Trophoblast cell (in vitro differentiated cells and primary cell): ENCODE results near the gene LPCAT3.

ENCODE experiments used
- DNase-seq, 2 donors: peaks; one replicate each; pipeline ENCODE4 v3.0.0-alpha.2; 2016
- H2AFZ ChIP-seq: 2 replicates; pipeline ENCODE4 v1.6.1; 2013; ENCODE audit warnings: low read length, moderate library complexity, mild to moderate bottlenecking; ENCODE audit not compliant: insufficient read depth, poor library complexity
- H2AK5ac ChIP-seq: 2 replicates; pipeline ENCODE4 v1.6.1; 2013; ENCODE audit warnings: mild to moderate bottlenecking, low read length
- H2BK120ac ChIP-seq: 2 replicates; pipeline ENCODE4 v1.6.1; 2013; ENCODE audit warnings: low read length, mild to moderate bottlenecking, moderate library complexity; ENCODE audit not compliant: insufficient read depth, poor library complexity
- H2BK12ac ChIP-seq: 2 replicates; pipeline ENCODE4 v1.6.1; 2013; ENCODE audit warnings: mild to moderate bottlenecking, low read length, moderate library complexity
- H2BK5ac ChIP-seq: 2 replicates; pipeline ENCODE4 v1.6.1; 2013; ENCODE audit warnings: low read length, low read depth, moderate library complexity, mild to moderate bottlenecking; ENCODE audit not compliant: poor library complexity
- H3K14ac ChIP-seq: 2 replicates; pipeline ENCODE4 v1.6.1; 2013; ENCODE audit warnings: mild to moderate bottlenecking, low read length
- H3K18ac ChIP-seq: 2 replicates; pipeline ENCODE4 v1.6.1; 2013; ENCODE audit warnings: mild to moderate bottlenecking, low read length
- H3K23ac ChIP-seq: 2 replicates; pipeline ENCODE4 v1.6.1; 2013; ENCODE audit warnings: low read length
- H3K27ac ChIP-seq: 2 replicates; pipeline ENCODE4 v1.5.1; 2013; ENCODE audit warnings: low read depth, mild to moderate bottlenecking, inconsistent platforms, low read length, moderate library complexity
- H3K27me3 ChIP-seq: 2 replicates; pipeline ENCODE4 v1.6.1; 2013; ENCODE audit warnings: inconsistent platforms, mild to moderate bottlenecking, low read length, moderate library complexity; ENCODE audit not compliant: insufficient read depth
- H3K36me3 ChIP-seq, 2 experiments: 1 replicate in 1 of 2; 2 replicates in 1 of 2; pipeline ENCODE4 v1.6.1; 2013; ENCODE audit warnings: low read length in 2 of 2, mild to moderate bottlenecking in 2 of 2, moderate library complexity in 1 of 2; ENCODE audit not compliant: insufficient read depth in 2 of 2, control insufficient read depth in 1 of 2
- H3K4ac ChIP-seq: 2 replicates; pipeline ENCODE4 v1.6.1; 2013; ENCODE audit warnings: low read depth, mild to moderate bottlenecking, low read length, moderate library complexity
- H3K4me1 ChIP-seq, 2 experiments: 1 replicate in 1 of 2; 2 replicates in 1 of 2; pipeline ENCODE4 v1.6.1; 2013; ENCODE audit warnings: low read length in 2 of 2, mild to moderate bottlenecking in 2 of 2, moderate library complexity in 1 of 2; ENCODE audit not compliant: insufficient read depth in 2 of 2, control insufficient read depth in 1 of 2
- H3K4me2 ChIP-seq: 2 replicates; pipeline ENCODE4 v1.6.1; 2013; ENCODE audit warnings: inconsistent platforms, mild to moderate bottlenecking, low read length, moderate library complexity
- H3K4me3 ChIP-seq: 2 replicates; pipeline ENCODE4 v1.5.1; 2013; ENCODE audit warnings: mild to moderate bottlenecking, low read depth, low read length, inconsistent platforms
- H3K79me1 ChIP-seq: one replicate; pipeline ENCODE4 v1.6.1; 2013; ENCODE audit warnings: low read length
- H3K79me2 ChIP-seq: 2 replicates; pipeline ENCODE4 v1.6.1; 2013; ENCODE audit warnings: low read length, mild to moderate bottlenecking; ENCODE audit not compliant: control insufficient read depth, insufficient read depth, poor library complexity
- H3K9ac ChIP-seq: 2 replicates; pipeline ENCODE4 v1.6.1; 2013; ENCODE audit warnings: mild to moderate bottlenecking, low read length
- H3K9me3 ChIP-seq: 2 replicates; pipeline ENCODE4 v1.6.1; 2013; ENCODE audit warnings: low read depth, mild to moderate bottlenecking, control low read depth, inconsistent platforms, low read length; ENCODE audit not compliant: insufficient read depth
- H4K12ac ChIP-seq: 2 replicates; pipeline ENCODE4 v1.6.1; 2013; ENCODE audit warnings: low read depth, mild to moderate bottlenecking, low read length, moderate library complexity
- H4K8ac ChIP-seq: 2 replicates; pipeline ENCODE4 v1.6.1; 2013; ENCODE audit warnings: low read depth, mild to moderate bottlenecking, low read length, moderate library complexity
- H4K91ac ChIP-seq: one replicate; pipeline ENCODE4 v1.6.1; 2013; ENCODE audit warnings: low read depth, mild to moderate bottlenecking, low read length, moderate library complexity
- WGBS: extraction: QIAGEN DNeasy Blood & Tissue Kit; methylation state at CpG from one replicate; pipeline ENCODE4 v1.1.7; 2013; ENCODE audit warnings: missing lambda C conversion rate; ENCODE audit not compliant: insufficient read length, insufficient coverage; ENCODE audit errors: extremely low coverage; 5-methylcytosine and 5-hydroxymethylcytosine counted together

The LPCAT3 gene

DNA sequence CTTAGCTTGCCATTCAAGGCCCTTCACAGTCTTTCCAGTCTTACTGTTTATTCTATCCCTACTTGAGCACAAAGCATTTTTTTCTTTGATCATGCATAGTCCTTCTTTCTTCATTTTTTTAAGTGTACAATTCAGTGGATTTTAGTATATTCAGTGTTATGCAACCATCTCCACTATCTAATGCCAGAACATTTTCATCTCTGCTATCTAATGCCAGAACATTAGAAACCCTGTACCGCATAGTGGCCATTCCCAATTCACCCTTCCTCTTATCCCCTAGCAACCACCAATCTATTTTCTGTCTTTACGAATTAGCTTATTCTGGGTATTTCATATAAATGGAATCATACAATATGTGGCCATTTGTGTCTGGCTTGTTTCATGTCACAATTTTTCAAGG, 13.4 kb downstream of the LPCAT3 start:
- no peak overlapping the region for H4K8ac ChIP-seq
- H3K4ac ChIP-seq: no peak overlapping the region
- H3K14ac ChIP-seq: no peak overlapping the region
- H4K12ac ChIP-seq: no peak overlapping the region
- no CpG with 5 or more reads among the region's 2 CpGs for WGBS
- no peak overlapping the region for H4K91ac ChIP-seq
- no peaks in the 10 kb centered on the region for H3K79me1 ChIP-seq
- no peak overlapping the region for H2BK12ac ChIP-seq
- no peak for DNase-seq
- H2AFZ ChIP-seq: no peak overlapping the region
- no peak overlapping the region for H2AK5ac ChIP-seq
- H3K27me3 ChIP-seq: no peaks in the 10 kb centered on the region
- H3K4me2 ChIP-seq: no peak overlapping the region
- no peak overlapping the region for H3K4me3 ChIP-seq
- no peaks in the 10 kb centered on the region for H3K9me3 ChIP-seq
- no peak overlapping the region for H2BK5ac ChIP-seq
- no peak overlapping the region for H3K23ac ChIP-seq
- no peak overlapping the region for H3K9ac ChIP-seq
- H3K79me2 ChIP-seq: no peaks in the 10 kb centered on the region
- H2BK120ac ChIP-seq: no peak overlapping the region
- peaks cover 2% of the 10 kb centered on the region in 2 experiments for H3K36me3 ChIP-seq
- no peak overlapping the region for H3K27ac ChIP-seq
- H3K4me1 ChIP-seq: no peaks in the 10 kb centered on the region
- H3K18ac ChIP-seq: no peak overlapping the region

DNA sequence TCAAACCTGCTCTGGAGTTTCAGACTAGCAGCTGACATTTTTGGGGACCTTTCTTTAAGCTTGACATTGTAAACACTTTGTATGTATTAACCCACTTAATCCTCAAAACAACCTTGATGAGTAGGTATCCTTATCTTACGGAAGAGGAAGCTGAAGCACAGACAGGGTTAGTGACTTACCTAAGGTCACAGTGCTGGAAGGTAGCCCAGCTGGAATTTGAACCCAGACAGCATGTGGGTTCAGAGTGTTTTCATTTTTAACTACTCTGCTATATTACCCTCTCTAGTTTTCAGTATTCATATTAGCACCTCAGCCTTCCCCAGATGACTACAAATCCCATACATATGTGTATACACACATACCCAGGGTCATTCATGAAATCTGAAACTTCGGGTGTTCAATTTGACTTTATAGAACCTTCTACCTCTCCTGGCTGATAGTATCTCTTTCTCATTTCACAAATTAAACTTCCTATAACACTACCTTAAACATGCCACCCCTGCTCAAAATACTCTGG, 13.9 kb downstream of the LPCAT3 start:
- Histone ChIP-seq H3K9me3 (no peaks in the 10 kb centered on the region), H3K4me2 (no peak overlapping the region), H4K12ac (no peak overlapping the region), H3K4me3 (no peak overlapping the region), H3K27me3 (no peaks in the 10 kb centered on the region), H2BK12ac (no peak overlapping the region), H3K23ac (no peak overlapping the region), H3K4me1 (no peaks in the 10 kb centered on the region), H3K79me1 (no peaks in the 10 kb centered on the region), H3K79me2 (no peaks in the 10 kb centered on the region), H3K14ac (no peak overlapping the region), H3K18ac (no peak overlapping the region), H3K9ac (no peak overlapping the region), H4K8ac (no peak overlapping the region), H3K4ac (no peak overlapping the region), H2AFZ (no peak overlapping the region), H3K36me3 (peaks cover 2% of the 10 kb centered on the region in 2 experiments), H2BK5ac (no peak overlapping the region), H2BK120ac (no peak overlapping the region), H2AK5ac (no peak overlapping the region), H4K91ac (no peak overlapping the region), H3K27ac (no peak overlapping the region)
- no peak for DNase-seq
- no CpG with 5 or more reads among the region's 2 CpGs for WGBS

DNA sequence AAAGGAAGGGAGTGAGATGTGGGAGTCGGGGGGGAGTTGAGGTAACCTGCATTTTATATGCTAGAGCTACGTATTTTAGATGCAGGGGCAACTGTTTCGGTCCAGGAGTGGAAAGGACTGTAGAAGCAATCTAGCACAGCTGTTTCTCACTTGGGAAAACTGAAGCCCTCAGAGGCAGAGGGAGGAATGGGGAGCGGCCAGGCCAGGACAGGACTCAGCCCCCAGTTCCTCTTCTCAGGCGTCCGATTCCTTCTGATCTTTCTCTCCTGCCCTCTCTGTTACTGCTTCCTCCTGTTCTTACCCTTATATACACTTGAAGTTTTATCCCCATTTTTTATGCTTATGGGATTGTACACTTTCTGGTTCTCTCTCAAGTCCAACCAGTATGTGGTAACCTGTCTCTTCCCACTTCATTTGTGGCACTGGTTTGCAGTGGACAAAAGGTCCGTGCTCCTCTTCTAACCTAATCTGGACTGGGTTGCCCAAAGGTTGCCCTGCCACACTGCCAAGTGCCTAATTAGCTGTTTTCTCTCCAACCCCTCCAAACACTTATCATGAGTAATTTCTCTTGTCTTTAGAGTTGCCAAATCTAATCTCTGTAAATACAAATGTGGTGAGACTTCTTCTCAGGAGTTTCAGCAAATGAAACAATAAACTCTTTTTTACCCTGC, 16.2 kb downstream of the LPCAT3 start:
- Histone ChIP-seq H3K27ac (no peak overlapping the region), H3K4ac (no peak overlapping the region), H2AK5ac (no peak overlapping the region), H3K18ac (no peak overlapping the region), H3K14ac (no peak overlapping the region), H3K79me2 (no peaks in the 10 kb centered on the region), H4K8ac (no peak overlapping the region), H3K4me1 (no peaks in the 10 kb centered on the region), H2BK12ac (no peak overlapping the region), H3K4me3 (no peak overlapping the region), H2BK5ac (no peak overlapping the region), H3K23ac (no peak overlapping the region), H3K79me1 (no peaks in the 10 kb centered on the region), H3K36me3 (peaks cover 5 to 7% of the 10 kb centered on the region in 2 experiments), H3K4me2 (no peak overlapping the region), H4K12ac (no peak overlapping the region), H3K9me3 (no peaks in the 10 kb centered on the region), H3K27me3 (no peaks in the 10 kb centered on the region), H2AFZ (no peak overlapping the region), H4K91ac (no peak overlapping the region), H3K9ac (peak overlapping the region; percentile 14), H2BK120ac (no peak overlapping the region)
- no CpG with 5 or more reads among the region's 7 CpGs for WGBS
- no peak for DNase-seq

DNA sequence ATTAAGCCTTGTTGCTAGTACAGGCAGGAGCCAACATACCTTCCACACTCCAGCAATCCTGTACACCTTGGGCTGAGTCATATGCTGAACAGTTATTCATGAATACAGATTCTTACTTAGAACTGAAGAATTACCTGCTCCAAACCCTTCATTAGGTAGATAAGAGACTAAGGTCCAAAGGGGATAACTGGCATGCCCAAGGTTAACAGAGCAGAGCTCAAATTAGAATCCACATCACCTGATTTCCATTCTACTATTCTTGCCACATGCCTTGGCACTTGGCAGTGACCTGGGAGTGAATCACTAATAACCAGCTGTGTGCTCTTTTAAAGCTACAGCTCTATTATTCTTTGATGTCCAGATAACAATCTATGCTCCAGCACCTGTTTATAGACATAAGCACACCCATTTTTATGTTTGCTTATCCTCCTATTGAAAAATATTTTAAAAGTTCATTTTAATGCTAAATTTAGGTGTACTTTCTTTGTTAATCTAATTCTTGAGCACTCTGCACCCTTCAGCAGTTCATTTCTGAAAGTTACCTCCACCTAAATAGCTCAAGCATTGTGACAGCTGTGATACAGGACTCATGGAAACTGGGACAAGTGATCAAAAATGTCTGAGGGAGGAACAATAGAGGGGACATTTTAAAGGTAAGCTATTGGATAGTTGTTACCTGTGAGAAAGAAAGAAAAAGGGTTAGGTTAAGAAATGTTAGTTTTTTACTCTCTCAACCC, 19.4 kb downstream of the LPCAT3 start:
- no peak overlapping the region for H2BK5ac ChIP-seq
- H3K4me2 ChIP-seq: no peak overlapping the region
- no peak overlapping the region for H3K14ac ChIP-seq
- no peak overlapping the region for H2AK5ac ChIP-seq
- no peak for DNase-seq
- no peak overlapping the region for H4K12ac ChIP-seq
- no peak overlapping the region for H3K18ac ChIP-seq
- no peak overlapping the region for H4K8ac ChIP-seq
- H2BK120ac ChIP-seq: no peak overlapping the region
- no peak overlapping the region for H2AFZ ChIP-seq
- no peak overlapping the region for H3K4me3 ChIP-seq
- no peaks in the 10 kb centered on the region for H3K79me1 ChIP-seq
- H3K4ac ChIP-seq: no peak overlapping the region
- no peak overlapping the region for H3K23ac ChIP-seq
- no peak overlapping the region for H2BK12ac ChIP-seq
- peaks cover 5 to 11% of the 10 kb centered on the region in 2 experiments for H3K36me3 ChIP-seq
- no peak overlapping the region for H4K91ac ChIP-seq
- H3K4me1 ChIP-seq: peaks cover 3 to 5% of the 10 kb centered on the region in 2 experiments
- no peak overlapping the region for H3K27ac ChIP-seq
- no peaks in the 10 kb centered on the region for H3K27me3 ChIP-seq
- no peak overlapping the region for H3K9ac ChIP-seq
- H3K9me3 ChIP-seq: no peaks in the 10 kb centered on the region
- H3K79me2 ChIP-seq: no peaks in the 10 kb centered on the region
